Measurements from ENCODE around the gene METTL22.

METTL22 gene

GRCh38 chr16:8594149-8594666 lies 27.3 kb upstream of the METTL22 start:
- DNase-seq: no peak

GRCh38 chr16:8595783-8596182 lies 25.7 kb upstream of the METTL22 start:
- DNase-seq: no peak

- DNase-seq: no peak
These were observed 24.9 kb upstream of the METTL22 start for GRCh38 chr16:8596581-8596980.

GRCh38 chr16:8600144-8600775 lies 21.2 kb upstream of the METTL22 start:
- no peak for DNase-seq

GRCh38 chr16:8605554-8605953 lies 15.9 kb upstream of the METTL22 start:
- DNase-seq: no peak

- DNase-seq: no peak
These were observed 14.3 kb upstream of the METTL22 start for GRCh38 chr16:8607214-8607613.

- no peak for DNase-seq
These were observed 10.4 kb upstream of the METTL22 start for GRCh38 chr16:8611122-8611521.

- DNase-seq: no peak
These were observed 9.5 kb upstream of the METTL22 start for GRCh38 chr16:8611886-8612600.

GRCh38 chr16:8614435-8615029 lies 7.0 kb upstream of the METTL22 start:
- DNase-seq: no peak

GRCh38 chr16:8619671-8620370 lies 1.7 kb upstream of the METTL22 start:
- DNase-seq: no peak

GRCh38 chr16:8620535-8620934 lies 963 bp upstream of the METTL22 start:
- DNase-seq: no peak

GRCh38 chr16:8621222-8621571 lies 301 bp upstream of the METTL22 start:
- DNase-seq: no peak

- DNase-seq: no peak
These were observed 788 bp downstream of the METTL22 start for GRCh38 chr16:8622315-8622656.

- no peak for DNase-seq
These were observed 2.1 kb downstream of the METTL22 start for GRCh38 chr16:8623634-8624033.

- no peak for DNase-seq
These were observed 4.1 kb downstream of the METTL22 start for GRCh38 chr16:8625491-8626087.

- no peak for DNase-seq
These were observed 5.4 kb downstream of the METTL22 start for GRCh38 chr16:8626946-8627345.

- no peak for DNase-seq
These were observed 6.0 kb downstream of the METTL22 start for GRCh38 chr16:8627456-8627855.

GRCh38 chr16:8628981-8629725 lies 7.7 kb downstream of the METTL22 start:
- DNase-seq: no peak

GRCh38 chr16:8630255-8630953 lies 8.9 kb downstream of the METTL22 start:
- DNase-seq: no peak

GRCh38 chr16:8631373-8631772 lies 9.9 kb downstream of the METTL22 start:
- no peak for DNase-seq

GRCh38 chr16:8631818-8632465 lies 10.4 kb downstream of the METTL22 start:
- DNase-seq: no peak
